Tibial nerve (tissue), 4 donors: Measurements from ENCODE around the gene MIER1. TPM values are rescaled to one million over a fixed set of nuclear protein-coding genes. Genes with fewer than 3 reads are reported as not detected.
"Not testable (repeated sequence)": the region's sequence is repeated elsewhere in the genome, so short reads cannot be mapped to it uniquely, and the experiment has no call there.

Source experiments
- DNase-seq, 2 donors: peaks; one replicate each; pipeline ENCODE4 v3.0.0-alpha.2; 2019; ENCODE audit warnings: low spot score in 2 of 2
- H3K27ac ChIP-seq, 4 donors: fragments of 200-600 bp; sonication (generic) in 3 of 4; one replicate each; pipeline ENCODE4 v1.5.1; 2017 to 2019; ENCODE audit warnings: mild to moderate bottlenecking in 1 of 4
- H3K27me3 ChIP-seq, 2 donors: fragments of 200-600 bp; sonication (generic) in 1 of 2; one replicate each; pipeline versions ENCODE4 v1.5.1 to v1.6.0; 2017 to 2019
- H3K36me3 ChIP-seq, 3 donors: fragments of 200-600 bp; sonication (generic); one replicate each; pipeline ENCODE4 v1.5.1; 2018 to 2019
- H3K4me1 ChIP-seq, 4 donors: fragments of 200-600 bp; sonication (generic) in 3 of 4; one replicate each; pipeline ENCODE4 v1.5.1; 2017 to 2019
- H3K4me3 ChIP-seq, 4 donors: fragments of 200-600 bp; sonication (generic) in 3 of 4; one replicate each; pipeline ENCODE4 v1.5.1; 2017 to 2019; ENCODE audit warnings: mild to moderate bottlenecking in 1 of 4, moderate library complexity in 1 of 4
- H3K9me3 ChIP-seq, 4 donors: fragments of 200-600 bp; sonication (generic) in 3 of 4; one replicate each; pipeline ENCODE4 v1.5.1; 2017 to 2019
- EP300 ChIP-seq, 2 donors: sonication (generic); formaldehyde crosslinking; IDR thresholded peaks; one replicate each; pipeline ENCODE4 v1.6.1; 2017; ENCODE audit warnings: antibody characterized with exemption in 2 of 2, mild to moderate bottlenecking in 1 of 2
- POLR2A ChIP-seq, 2 donors: fragments of 450-650 bp; IDR thresholded peaks; one replicate each; pipeline ENCODE4 v1.6.1; 2017; ENCODE audit warnings: antibody characterized with exemption in 2 of 2, mild to moderate bottlenecking in 2 of 2, moderate library complexity in 2 of 2
- WGBS, 2 donors: methylation state at CpG; one replicate each; pipeline ENCODE4 v1.1.5; 2018; 5-methylcytosine and 5-hydroxymethylcytosine counted together
- total RNA-seq, 4 donors: library from RNA; depleted of rRNA; stranded (reverse); fragments of >200 nt; gene quantifications; one replicate each; pipeline ENCODE4 v1.1.0, GENCODE V29; 2016
- TF ChIP-seq, protein P1 (sequence below), 5 experiments: fragments of 200-600 bp in 3 of 5; fragments of 450-650 bp in 2 of 5; sonication (generic) in 3 of 5; IDR thresholded peaks; one replicate each; pipeline ENCODE4 v1.5.1; 2016 to 2019; ENCODE audit warnings: antibody characterized with exemption in 5 of 5, mild to moderate bottlenecking in 3 of 5, moderate library complexity in 2 of 5

MIER1 gene
- 10 to 100 TPM; 25.5 to 43.5 (median 40.1) TPM for total RNA-seq

GRCh38 chr1:66924756-66925557 lies at the start of gene MIER1, which contains the start of gene DNAI4:
Gene MIER1, plus strand, starts transcription at chr1:66924990. Its CDS starts 39 bp downstream, at chr1:66925029.
Gene DNAI4, minus strand, starts transcription at chr1:66924856. Its CDS starts 25 bp downstream, at chr1:66924831.
- no peaks in the 10 kb centered on the region for H3K9me3 ChIP-seq
- no peaks in the 10 kb centered on the region for H3K27me3 ChIP-seq
- peak; percentile 94 for DNase-seq
- peak within 1 kb of the TSS; percentile 63 to 88 (median 84) for H3K4me3 ChIP-seq
- H3K36me3 ChIP-seq: peaks cover 0 to 8% (median 0%) of the 10 kb centered on the region in 3 donors
- peaks cover 0 to 52% (median 11%) of the 10 kb centered on the region in 4 donors for H3K4me1 ChIP-seq
- TF ChIP-seq, protein P1, sequence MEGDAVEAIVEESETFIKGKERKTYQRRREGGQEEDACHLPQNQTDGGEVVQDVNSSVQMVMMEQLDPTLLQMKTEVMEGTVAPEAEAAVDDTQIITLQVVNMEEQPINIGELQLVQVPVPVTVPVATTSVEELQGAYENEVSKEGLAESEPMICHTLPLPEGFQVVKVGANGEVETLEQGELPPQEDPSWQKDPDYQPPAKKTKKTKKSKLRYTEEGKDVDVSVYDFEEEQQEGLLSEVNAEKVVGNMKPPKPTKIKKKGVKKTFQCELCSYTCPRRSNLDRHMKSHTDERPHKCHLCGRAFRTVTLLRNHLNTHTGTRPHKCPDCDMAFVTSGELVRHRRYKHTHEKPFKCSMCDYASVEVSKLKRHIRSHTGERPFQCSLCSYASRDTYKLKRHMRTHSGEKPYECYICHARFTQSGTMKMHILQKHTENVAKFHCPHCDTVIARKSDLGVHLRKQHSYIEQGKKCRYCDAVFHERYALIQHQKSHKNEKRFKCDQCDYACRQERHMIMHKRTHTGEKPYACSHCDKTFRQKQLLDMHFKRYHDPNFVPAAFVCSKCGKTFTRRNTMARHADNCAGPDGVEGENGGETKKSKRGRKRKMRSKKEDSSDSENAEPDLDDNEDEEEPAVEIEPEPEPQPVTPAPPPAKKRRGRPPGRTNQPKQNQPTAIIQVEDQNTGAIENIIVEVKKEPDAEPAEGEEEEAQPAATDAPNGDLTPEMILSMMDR (IDR thresholded peaks at IDR 0.05): peak; percentile 6 to 67 (median 26)
- TF ChIP-seq POLR2A (IDR thresholded peaks at IDR 0.05): peak; percentile 69 to 85
- TF ChIP-seq EP300 (IDR thresholded peaks at IDR 0.05): peak; percentile 77 to 92
- WGBS, 2 donors: 1% methylated on average over 59 to 63 of the region's 64 CpGs
- H3K27ac ChIP-seq: peak within 1 kb of the TSS; percentile 79 to 98 (median 94)

DNA sequence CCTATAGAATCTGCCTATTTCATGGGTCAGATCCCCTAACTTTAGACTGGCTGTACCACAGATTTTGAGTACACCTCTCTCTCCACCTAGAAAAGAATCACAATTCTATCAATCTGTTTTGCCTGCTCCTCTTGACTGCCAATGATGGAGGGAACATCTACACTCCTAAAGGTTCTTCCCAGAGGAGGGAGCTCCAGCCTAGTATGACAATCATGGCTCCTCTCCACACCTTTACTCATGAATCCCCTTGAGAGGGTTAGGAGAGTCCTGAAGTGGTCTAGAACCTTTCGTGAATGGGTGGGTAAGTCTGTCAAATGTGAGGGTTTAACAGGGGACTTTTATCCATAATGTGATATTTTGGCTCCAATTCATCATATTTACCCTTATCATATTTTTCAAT lies 48.1 kb upstream of the MIER1 start:
- no peak for TF ChIP-seq POLR2A (IDR thresholded peaks at IDR 0.05)
- no peak for TF ChIP-seq EP300 (IDR thresholded peaks at IDR 0.05)
- TF ChIP-seq, protein P1 (IDR thresholded peaks at IDR 0.05): no peak
- Histone ChIP-seq H3K4me1 (no peaks in the 10 kb centered on the region), H3K9me3 (peaks cover 0 to 23% (median 2%) of the 10 kb centered on the region in 4 donors), H3K36me3 (peaks cover 0 to 5% (median 0%) of the 10 kb centered on the region in 3 donors), H3K27me3 (no peaks in the 10 kb centered on the region), H3K27ac (no peak overlapping the region), H3K4me3 (no peak overlapping the region)
- 74 to 78% methylated on average over 1 of the region's 1 CpG for WGBS, 2 donors
- no peak for DNase-seq

- no peak for DNase-seq
- H3K4me3 ChIP-seq: no peak overlapping the region
- 98% methylated on average over 1 of the region's 1 CpG for WGBS, 2 donors
- TF ChIP-seq POLR2A (IDR thresholded peaks at IDR 0.05): no peak
- no peak for TF ChIP-seq EP300 (IDR thresholded peaks at IDR 0.05)
- TF ChIP-seq, protein P1 (IDR thresholded peaks at IDR 0.05): no peak
- H3K27ac ChIP-seq: no peak overlapping the region
- H3K4me1 ChIP-seq: no peaks in the 10 kb centered on the region
- peaks cover 0 to 19% (median 0%) of the 10 kb centered on the region in 3 donors for H3K36me3 ChIP-seq
- H3K27me3 ChIP-seq: no peaks in the 10 kb centered on the region
- H3K9me3 ChIP-seq: no peaks in the 10 kb centered on the region
These were observed 35.8 kb upstream of the MIER1 start for GRCh38 chr1:66889030-66889429.

- no peaks in the 10 kb centered on the region for H3K27me3 ChIP-seq
- no peaks in the 10 kb centered on the region for H3K9me3 ChIP-seq
- no peak for DNase-seq
- no peak overlapping the region for H3K27ac ChIP-seq
- TF ChIP-seq EP300 (IDR thresholded peaks at IDR 0.05): no peak
- TF ChIP-seq, protein P1 (IDR thresholded peaks at IDR 0.05): no peak
- no peak for TF ChIP-seq POLR2A (IDR thresholded peaks at IDR 0.05)
- no peaks in the 10 kb centered on the region for H3K4me1 ChIP-seq
- 80 to 81% methylated on average over 1 of the region's 1 CpG for WGBS, 2 donors
- H3K4me3 ChIP-seq: no peak overlapping the region
- H3K36me3 ChIP-seq: peaks cover 0 to 19% (median 0%) of the 10 kb centered on the region in 3 donors
These were observed 34.2 kb upstream of the MIER1 start for GRCh38 chr1:66890621-66891020.

DNA sequence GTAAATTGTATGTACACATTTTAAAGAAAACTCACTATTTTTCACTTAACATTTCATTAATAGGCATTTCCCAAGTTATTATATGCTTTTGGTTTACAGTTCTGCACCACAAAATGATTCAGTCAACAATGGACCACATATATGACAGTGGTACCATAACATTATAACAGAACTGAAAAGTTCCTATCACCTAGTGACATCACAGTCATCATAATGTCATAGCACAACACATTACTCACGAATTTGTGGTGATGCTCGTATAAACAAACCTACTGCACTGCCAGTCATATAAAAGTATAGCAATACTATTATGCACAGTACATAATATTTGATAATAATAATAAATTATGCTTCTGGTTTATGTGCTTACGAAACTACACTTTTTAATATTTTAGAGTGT lies 31.1 kb upstream of the MIER1 start:
- TF ChIP-seq, protein P1 (IDR thresholded peaks at IDR 0.05): no peak
- TF ChIP-seq EP300 (IDR thresholded peaks at IDR 0.05): no peak
- TF ChIP-seq POLR2A (IDR thresholded peaks at IDR 0.05): no peak
- DNase-seq: no peak
- Histone ChIP-seq H3K4me3 (no peak overlapping the region), H3K27me3 (no peaks in the 10 kb centered on the region), H3K27ac (no peak overlapping the region), H3K4me1 (peaks cover 0 to 12% (median 0%) of the 10 kb centered on the region in 4 donors), H3K36me3 (peaks cover 0 to 11% (median 0%) of the 10 kb centered on the region in 3 donors), H3K9me3 (no peaks in the 10 kb centered on the region)
- 91 to 93% methylated on average over 3 of the region's 3 CpGs for WGBS, 2 donors

DNA sequence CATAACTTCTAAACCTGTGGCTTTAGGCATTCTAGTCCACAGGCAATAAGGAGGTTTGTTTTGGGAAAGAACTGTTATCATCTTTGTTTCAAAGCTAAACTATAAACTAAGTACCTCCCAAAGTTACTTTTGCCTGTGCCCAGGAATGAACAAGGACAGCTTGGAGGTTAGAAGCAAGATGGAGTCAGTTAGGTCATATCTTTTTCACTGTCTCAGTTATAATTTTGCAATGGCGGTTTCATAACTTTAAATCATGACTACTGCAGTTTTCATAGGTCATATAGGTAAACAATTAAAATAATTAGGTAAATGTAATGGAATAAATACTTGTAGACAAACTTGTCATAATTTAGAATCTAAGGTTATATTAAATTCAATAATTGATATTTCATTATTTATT lies 9.6 kb upstream of the MIER1 start:
- not testable (repeated sequence) for H3K27me3 ChIP-seq, DNase-seq, H3K27ac ChIP-seq, H3K4me3 ChIP-seq, H3K4me1 ChIP-seq, H3K9me3 ChIP-seq
- peaks cover 0 to 11% (median 0%) of the 10 kb centered on the region in 3 donors for H3K36me3 ChIP-seq
- 97 to 100% methylated on average over 1 of the region's 1 CpG for WGBS, 2 donors
